GM12878 (cell line): ENCODE measurements around the gene SMOC1. TPM values are rescaled to one million over a fixed set of nuclear protein-coding genes. Genes with fewer than 3 reads are reported as not detected.

Source experiments
- ATAC-seq: fragments of 200-7000 bp; cut with Tn5 transposase; 3 replicates; pipeline ENCODE4 v1.9.1; 2020; ENCODE audit warnings: mild to moderate bottlenecking, moderate library complexity
- BruUV-seq: library from RNA; stranded (reverse); fragments of 400-500 nt; replicated peaks from 2 replicates; lab custom pipeline; 2021; lab: Mats Ljungman, UMichigan
- CTCF ChIA-PET: fragments of 300-600 bp; sonication (Branson Sonifier 250); formaldehyde crosslinking; extraction: SDS; loops from one replicate; lab custom pipeline; 2021; ENCODE audit warnings: inconsistent platforms; lab: Yijun Ruan, JAX
- POLR2A ChIA-PET: fragments of 350-600 bp; formaldehyde crosslinking; extraction: SDS; loops from one replicate; lab custom pipeline; 2021; ENCODE audit warnings: inconsistent platforms; lab: Charles Lee
- RAD21 ChIA-PET: fragments of 300-600 bp; sonication (Branson Sonifier 250); formaldehyde crosslinking; loops from one replicate; lab custom pipeline; 2023; ENCODE audit warnings: antibody characterized with exemption; ENCODE audit not compliant: unreplicated experiment; lab: Charles Lee
- SMC1A ChIA-PET: fragments of 300-600 bp; sonication (Branson Sonifier 250); formaldehyde crosslinking; loops from one replicate; lab custom pipeline; 2023; ENCODE audit not compliant: unreplicated experiment, uncharacterized antibody; lab: Charles Lee
- DNase-seq: peaks from one replicate; pipeline ENCODE4 v3.0.0-alpha.2; 2011; ENCODE audit warnings: low read depth, low spot score
- FAIRE-seq: peaks from 3 replicates; lab custom pipeline; 2011; peaks lifted over from hg19 to GRCh38; lab: Jason Lieb, UNC
- H2AFZ ChIP-seq: 2 replicates; pipeline ENCODE4 v1.6.0; 2011; ENCODE audit warnings: low read depth, low read length, control low read depth; ENCODE audit not compliant: control insufficient read depth
- H3K27ac ChIP-seq: 2 replicates; pipeline ENCODE4 v1.5.1; 2011; ENCODE audit warnings: control low read depth; ENCODE audit not compliant: control insufficient read depth, insufficient read depth
- H3K27me3 ChIP-seq, 2 experiments: replicated peaks in 1 of 2; 2 replicates each; pipeline versions ENCODE4 v1.6.0 to v1.6.1; 2011; ENCODE audit warnings: low read length in 1 of 2; ENCODE audit not compliant: control insufficient read depth in 2 of 2, insufficient read depth in 2 of 2
- H3K36me3 ChIP-seq, 2 experiments: 2 replicates each; pipeline ENCODE4 v1.5.1; 2011; ENCODE audit warnings: low read length in 1 of 2; ENCODE audit not compliant: control insufficient read depth in 2 of 2, insufficient read depth in 2 of 2
- H3K4me1 ChIP-seq: 2 replicates; pipeline ENCODE4 v1.6.1; 2011; ENCODE audit warnings: mild to moderate bottlenecking, low read length, moderate library complexity, mixed read lengths; ENCODE audit not compliant: control insufficient read depth, insufficient read depth
- H3K4me2 ChIP-seq: 2 replicates; pipeline ENCODE4 v1.6.0; 2011; ENCODE audit warnings: control low read depth; ENCODE audit not compliant: control insufficient read depth, insufficient read depth
- H3K4me3 ChIP-seq: fragments of 200-600 bp; sonication (generic); 2 replicates; pipeline ENCODE4 v1.5.1; 2016
- H3K79me2 ChIP-seq: 2 replicates; pipeline ENCODE4 v1.6.0; 2011; ENCODE audit warnings: low read length; ENCODE audit not compliant: control insufficient read depth, insufficient read depth
- H3K9ac ChIP-seq: 2 replicates; pipeline ENCODE4 v1.8.0; 2011; ENCODE audit warnings: low read length, control low read depth, mixed read lengths; ENCODE audit not compliant: control insufficient read depth, insufficient read depth
- H3K9me3 ChIP-seq: replicated peaks from 3 replicates; pipeline ENCODE4 v1.5.1; 2011; ENCODE audit warnings: mild to moderate bottlenecking, low read length; ENCODE audit not compliant: control insufficient read depth, insufficient read depth
- H4K20me1 ChIP-seq: 2 replicates; pipeline ENCODE4 v1.6.0; 2011; ENCODE audit not compliant: control insufficient read depth, insufficient read depth
- CREM ChIP-seq: IDR thresholded peaks from 2 replicates; pipeline ENCODE4 v1.6.1; 2014; ENCODE audit warnings: antibody characterized with exemption, low read depth
- E2F4 ChIP-seq: IDR thresholded peaks from 2 replicates; pipeline ENCODE4 v1.6.1; 2012; ENCODE audit warnings: low read depth, low read length, improper control_type of control experiment
- E4F1 ChIP-seq: fragments of 450-650 bp; IDR thresholded peaks from 2 replicates; pipeline ENCODE4 v1.6.1; 2018; ENCODE audit warnings: borderline replicate concordance, mild to moderate bottlenecking; ENCODE audit not compliant: partially characterized antibody
- ETV6 ChIP-seq, 2 experiments: fragments of 450-650 bp in 1 of 2; IDR thresholded peaks in 1 of 2; conservative IDR thresholded peaks in 1 of 2; 2 replicates each; pipeline ENCODE4 v1.6.1; 2014; ENCODE audit warnings: antibody characterized with exemption in 1 of 2, borderline replicate concordance in 1 of 2, low read depth in 1 of 2, mild to moderate bottlenecking in 1 of 2, moderate library complexity in 1 of 2
- GABPA ChIP-seq: IDR thresholded peaks from 2 replicates; pipeline ENCODE4 v1.6.1; 2014; ENCODE audit warnings: antibody characterized with exemption, low read depth, mild to moderate bottlenecking, inconsistent platforms
- PAX8 ChIP-seq: fragments of 450-650 bp; IDR thresholded peaks from 2 replicates; pipeline ENCODE4 v1.6.1; 2017; ENCODE audit warnings: mild to moderate bottlenecking, moderate library complexity
- RCOR1 ChIP-seq: conservative IDR thresholded peaks from 2 replicates; pipeline ENCODE4 v1.6.1; 2012; ENCODE audit warnings: low read depth, low read length, improper control_type of control experiment
- USF2 ChIP-seq: IDR thresholded peaks from 2 replicates; pipeline ENCODE4 v1.6.1; 2011; ENCODE audit warnings: low read depth, low read length, improper control_type of control experiment, borderline replicate concordance
- ZNF207 ChIP-seq: fragments of 450-650 bp; IDR thresholded peaks from 2 replicates; pipeline ENCODE4 v1.6.1; 2014; ENCODE audit warnings: antibody characterized with exemption, mild to moderate bottlenecking, borderline replicate concordance
- ZNF217 ChIP-seq: fragments of 450-650 bp; IDR thresholded peaks from 2 replicates; pipeline ENCODE4 v1.6.1; 2017; ENCODE audit warnings: antibody characterized with exemption, mild to moderate bottlenecking
- ZSCAN29 ChIP-seq: fragments of 450-650 bp; IDR thresholded peaks from 2 replicates; pipeline ENCODE4 v1.6.1; 2017; ENCODE audit warnings: mild to moderate bottlenecking, moderate library complexity
- whole genome bisulfite sequencing: methylation state at CpG from one replicate; pipeline ENCODE4 v1.1.6; 2016; ENCODE audit warnings: low lambda C conversion rate; ENCODE audit not compliant: insufficient replicate concordance, insufficient coverage; ENCODE audit errors: missing lambda C conversion rate; 5-methylcytosine and 5-hydroxymethylcytosine counted together
- in situ Hi-C: fragments of 300-500 bp; cut with MboI; formaldehyde crosslinking; loops from 9 replicates; pipeline ENCODE4 v1.14.3; 2018; ENCODE audit warnings: mixed read lengths
- intact Hi-C: fragments of 100-400 bp; cut with micrococcal nuclease; formaldehyde crosslinking; loops from one replicate; pipeline ENCODE4 v1.14.2; 2022; ENCODE audit not compliant: unreplicated experiment
- polyA plus RNA-seq, 11 experiments: library from polyadenylated mRNA; depleted of rRNA in 4 of 11; unstranded in 6 of 11; stranded (reverse) in 5 of 11; fragments of >200 nt; fragmentation: Nextera tagmentation in 4 of 11; fragmentation: Illumina TruSeq in 1 of 11; extraction: Ambion mirVana in 4 of 11; extraction: Trizol in 1 of 11; gene quantifications; 1 replicate in 1 of 11; 2 replicates in 10 of 11; pipeline versions ENCODE4 v1.2.1 to v1.2.3, GENCODE V29; 2011 to 2016; ENCODE audit warnings: inconsistent platforms in 2 of 11, missing spikeins in 2 of 11, low read depth in 1 of 11
- total RNA-seq, 4 experiments: library from RNA; depleted of rRNA in 3 of 4; stranded (reverse); fragments of >200 nt in 3 of 4; fragmentation: Illumina TruSeq in 1 of 4; extraction: Trizol in 1 of 4; gene quantifications; 2 replicates each; pipeline versions ENCODE4 v1.2.1 to v1.2.3, GENCODE V29; 2013 to 2021

The SMOC1 gene
- total and polyA plus RNA-seq, 10 of the 15 experiments (the other 5 are each of a cell fraction or from before 2014, with no cell fraction given), result 0.03 to 0.26 (median 0.14) TPM; not detected in 7

GRCh38 chr14:69951935-69952334, 72.7 kb downstream of the SMOC1 start:
- Histone ChIP-seq H3K4me2 (no peak overlapping the region), H3K27me3 (peaks cover 2 to 6% of the 10 kb centered on the region in 2 experiments), H3K4me1 (no peaks in the 10 kb centered on the region), H3K36me3 (no peaks in the 10 kb centered on the region), H2AFZ (no peak overlapping the region), H3K79me2 (no peaks in the 10 kb centered on the region), H4K20me1 (no peaks in the 10 kb centered on the region)
- in situ Hi-C loops, result no loop called here
- ChIA-PET POLR2A (no interaction called here), SMC1A (no interaction called here), RAD21 (no interaction called here)
- ATAC-seq (no peak), DNase-seq (no peak), FAIRE-seq (no peak)
- 23% methylated on average over 9 of the region's 9 CpGs for WGBS
- TF ChIP-seq ZSCAN29, result no peak
- TF ChIP-seq USF2, result no peak
- TF ChIP-seq RCOR1, result no peak
- TF ChIP-seq E4F1, result no peak
- no peak for TF ChIP-seq ETV6 (conservative IDR thresholded peaks at IDR 0.05 in 1 of 2, IDR thresholded peaks at IDR 0.05 in 1 of 2; ENCODE audit: borderline replicate concordance in 1 of 2, low read depth in 1 of 2)
- no peak for TF ChIP-seq GABPA
- no peak for TF ChIP-seq ZNF207
- TF ChIP-seq PAX8, result no peak
- TF ChIP-seq ZNF217, result no peak
- TF ChIP-seq E2F4, result no peak
- TF ChIP-seq CREM, result no peak
- TF ChIP-seq, all 136 proteins: peak for 0
- H3K27ac ChIP-seq, result no peak overlapping the region
- intact Hi-C loops, result no loop called here
- no peak overlapping the region for H3K4me3 ChIP-seq
- no peaks in the 10 kb centered on the region; the same call in 2 of the 3 replicates for H3K9me3 ChIP-seq
- CTCF ChIA-PET, result interaction anchor here (1.2 kb wide), 1 partner anchor 133 kb away, joined by 3 read pairs; no protein-coding TSS in a partner anchor
- H3K9ac ChIP-seq, result no peak overlapping the region
- BruUV-seq, result no TSS peak
